ENCODE data around the gene GDF10.

DNA sequence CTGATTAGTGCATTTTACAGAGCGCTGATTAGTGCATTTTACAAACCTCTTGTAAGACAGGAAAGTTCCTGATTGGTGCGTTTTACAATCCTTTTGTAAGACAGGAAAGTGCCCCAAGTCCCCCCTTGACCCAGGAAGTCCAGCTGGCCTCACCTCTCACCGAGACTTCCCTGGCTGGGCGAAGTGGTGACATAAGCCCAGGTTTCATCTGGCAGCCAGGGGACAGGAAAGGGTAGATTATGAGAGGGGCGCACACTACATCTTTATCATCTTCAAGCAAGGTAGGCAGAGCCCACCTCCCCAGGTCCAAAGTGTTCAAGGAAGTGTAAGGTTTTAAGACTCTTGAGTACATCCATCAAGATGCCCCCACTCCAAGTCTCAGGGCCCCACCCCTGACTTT lies 5.5 kb upstream of the GDF10 start:
- TF ChIP-seq, protein P1, sequence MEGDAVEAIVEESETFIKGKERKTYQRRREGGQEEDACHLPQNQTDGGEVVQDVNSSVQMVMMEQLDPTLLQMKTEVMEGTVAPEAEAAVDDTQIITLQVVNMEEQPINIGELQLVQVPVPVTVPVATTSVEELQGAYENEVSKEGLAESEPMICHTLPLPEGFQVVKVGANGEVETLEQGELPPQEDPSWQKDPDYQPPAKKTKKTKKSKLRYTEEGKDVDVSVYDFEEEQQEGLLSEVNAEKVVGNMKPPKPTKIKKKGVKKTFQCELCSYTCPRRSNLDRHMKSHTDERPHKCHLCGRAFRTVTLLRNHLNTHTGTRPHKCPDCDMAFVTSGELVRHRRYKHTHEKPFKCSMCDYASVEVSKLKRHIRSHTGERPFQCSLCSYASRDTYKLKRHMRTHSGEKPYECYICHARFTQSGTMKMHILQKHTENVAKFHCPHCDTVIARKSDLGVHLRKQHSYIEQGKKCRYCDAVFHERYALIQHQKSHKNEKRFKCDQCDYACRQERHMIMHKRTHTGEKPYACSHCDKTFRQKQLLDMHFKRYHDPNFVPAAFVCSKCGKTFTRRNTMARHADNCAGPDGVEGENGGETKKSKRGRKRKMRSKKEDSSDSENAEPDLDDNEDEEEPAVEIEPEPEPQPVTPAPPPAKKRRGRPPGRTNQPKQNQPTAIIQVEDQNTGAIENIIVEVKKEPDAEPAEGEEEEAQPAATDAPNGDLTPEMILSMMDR (IDR thresholded peaks at IDR 0.05; ENCODE audit: poor library complexity): no peak
- no peak for TF ChIP-seq EZH2 (IDR thresholded peaks at IDR 0.05; ENCODE audit: borderline replicate concordance)
